GM19193 (cell line): ENCODE data around the gene TYW1B.

Experiments
- POLR2A ChIP-seq: IDR thresholded peaks from 4 replicates; pipeline ENCODE4 v1.6.1; 2011; ENCODE audit not compliant: insufficient read depth, insufficient read length; ENCODE audit errors: extremely low read depth

The TYW1B gene, protein sequence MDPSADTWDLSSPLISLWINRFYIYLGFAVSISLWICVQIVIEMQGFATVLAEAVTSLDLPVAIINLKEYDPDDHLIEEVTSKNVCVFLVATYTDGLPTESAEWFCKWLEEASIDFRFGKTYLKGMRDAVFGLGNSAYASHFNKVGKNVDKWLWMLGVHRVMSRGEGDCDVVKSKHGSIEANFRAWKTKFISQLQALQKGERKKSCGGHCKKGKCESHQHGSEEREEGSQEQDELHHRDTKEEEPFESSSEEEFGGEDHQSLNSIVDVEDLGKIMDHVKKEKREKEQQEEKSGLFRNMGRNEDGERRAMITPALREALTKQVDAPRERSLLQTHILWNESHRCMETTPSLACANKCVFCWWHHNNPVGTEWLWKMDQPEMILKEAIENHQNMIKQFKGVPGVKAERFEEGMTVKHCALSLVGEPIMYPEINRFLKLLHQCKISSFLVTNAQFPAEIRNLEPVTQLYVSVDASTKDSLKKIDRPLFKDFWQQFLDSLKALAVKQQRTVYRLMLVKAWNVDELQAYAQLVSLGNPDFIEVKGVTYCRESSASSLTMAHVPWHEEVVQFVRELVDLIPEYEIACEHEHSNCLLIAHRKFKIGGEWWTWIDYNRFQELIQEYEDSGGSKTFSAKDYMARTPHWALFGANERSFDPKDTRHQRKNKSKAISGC

DNA sequence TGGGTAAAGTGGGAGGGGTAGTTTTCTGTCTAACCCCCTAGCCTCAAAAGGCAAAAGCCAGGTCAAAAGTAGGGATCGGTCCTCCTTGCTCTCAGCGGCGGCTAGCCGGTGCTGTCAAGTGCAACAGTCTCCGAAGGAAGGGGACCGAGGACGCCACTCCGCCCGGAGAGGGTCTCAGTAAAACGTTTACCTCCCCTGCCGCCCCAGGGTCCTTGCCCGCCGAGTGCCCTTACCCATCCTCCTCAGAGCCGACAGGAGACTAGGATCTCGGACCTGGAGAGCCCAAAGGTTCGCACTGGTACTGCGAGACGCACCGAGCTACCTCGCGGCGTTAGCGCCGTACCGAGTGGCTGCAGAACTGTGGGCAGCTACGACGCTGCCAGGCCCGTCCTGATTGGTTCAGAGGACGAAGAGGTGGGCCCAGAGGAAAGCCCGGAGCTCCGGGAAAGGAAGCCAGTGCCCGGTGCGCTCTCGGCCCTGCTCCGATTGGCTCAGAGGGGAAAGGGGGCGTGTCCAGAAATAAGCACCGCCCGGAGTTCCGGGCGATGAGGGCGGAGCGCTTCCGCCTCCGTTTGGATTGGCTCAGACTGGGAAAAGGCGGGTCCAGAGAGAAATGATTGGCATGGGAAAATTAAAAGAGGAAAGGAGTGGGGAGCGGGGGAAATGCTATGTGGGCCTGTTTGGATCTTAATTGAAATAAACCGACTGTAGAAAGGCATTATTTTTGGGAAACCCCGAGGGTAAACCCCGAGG is at the start of gene TYW1B:
TSS of gene TYW1B (minus strand) at position 362 of the 753 bp plus-strand sequence. CDS start at position 237, 125 bp downstream.
- TF ChIP-seq POLR2A: peak; percentile 89

DNA sequence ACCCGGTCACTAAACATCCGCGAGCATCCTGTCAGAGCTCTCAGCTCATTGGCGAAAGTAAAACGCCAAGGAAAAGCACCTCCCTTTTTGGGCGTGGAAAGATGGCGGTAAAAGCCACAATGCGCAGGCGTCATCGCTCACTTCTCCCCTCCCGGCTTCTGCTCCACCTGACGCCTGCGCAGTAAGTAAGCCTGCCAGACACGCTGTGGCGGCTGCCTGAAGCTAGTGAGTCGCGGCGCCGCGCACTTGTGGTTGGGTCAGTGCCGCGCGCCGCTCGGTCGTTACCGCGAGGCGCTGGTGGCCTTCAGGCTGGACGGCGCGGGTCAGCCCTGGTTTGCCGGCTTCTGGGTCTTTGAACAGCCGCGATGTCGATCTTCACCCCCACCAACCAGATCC is 1.3 kb upstream of the TYW1B start:
- peak; percentile 76 for TF ChIP-seq POLR2A

DNA sequence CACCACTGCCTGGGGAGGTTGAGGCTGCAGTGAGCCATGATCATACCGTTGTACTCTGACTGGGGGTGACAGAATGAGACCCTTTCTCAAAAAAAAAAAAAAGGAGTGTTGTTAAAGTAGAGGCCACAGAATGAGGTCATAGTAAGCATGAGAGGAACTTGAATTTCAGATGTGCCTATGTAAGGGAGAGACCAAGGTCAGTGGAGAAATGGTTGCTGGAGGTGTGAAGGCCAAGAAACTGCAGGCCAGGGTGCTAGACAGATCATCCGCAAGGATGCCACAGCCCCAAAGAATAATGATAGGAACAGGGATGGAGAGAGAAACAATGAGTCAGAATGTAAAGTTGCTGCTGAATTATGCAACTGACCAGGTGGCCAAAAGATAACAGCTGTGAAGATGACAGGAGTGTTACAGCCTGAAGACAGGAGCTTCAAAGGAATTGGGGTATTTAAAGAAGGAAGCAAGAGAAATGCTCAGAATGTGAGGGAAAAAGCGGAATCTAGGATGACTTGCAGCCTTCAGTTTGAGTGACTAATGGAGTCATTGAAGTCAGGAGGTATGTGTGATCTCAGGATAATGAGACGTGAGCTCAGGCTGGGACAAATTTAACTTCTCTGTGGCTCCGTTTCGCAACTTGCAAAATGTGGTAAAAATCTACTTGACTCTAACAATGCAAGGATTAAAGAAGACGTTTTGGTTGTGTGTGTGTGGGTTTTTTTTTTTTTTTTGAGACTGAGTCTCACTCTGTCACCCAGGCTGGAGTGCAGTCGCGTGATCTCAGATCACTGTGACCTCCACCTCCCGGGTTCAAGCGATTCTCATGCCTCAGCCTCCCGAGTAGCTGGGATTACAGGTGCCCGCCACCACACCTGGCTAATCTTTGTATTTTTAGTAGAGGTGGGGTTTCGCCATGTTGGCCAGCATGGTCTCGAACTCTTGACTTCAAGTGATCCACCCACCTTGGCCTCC is 22.2 kb downstream of the TYW1B start:
- no peak for TF ChIP-seq POLR2A

DNA sequence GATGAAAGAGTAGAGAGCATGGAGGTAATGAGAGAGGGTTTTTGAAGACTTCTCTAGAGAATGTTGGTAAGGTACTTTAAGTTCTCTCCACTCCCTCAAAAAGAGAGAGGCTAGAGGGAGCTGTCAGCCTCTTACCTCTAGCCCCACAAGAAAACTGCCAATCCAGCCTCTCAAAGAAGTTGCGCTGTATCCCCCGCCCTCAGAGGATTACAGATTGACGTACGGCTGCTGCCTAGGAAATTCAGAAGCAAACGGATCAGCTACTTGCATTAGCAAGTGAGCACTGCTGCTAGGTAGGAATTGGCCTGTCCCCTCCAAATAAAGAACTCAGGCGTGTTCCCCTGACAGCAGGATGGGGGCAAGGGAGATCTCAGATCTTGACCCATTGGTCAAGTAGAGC is 34.2 kb downstream of the TYW1B start:
- TF ChIP-seq POLR2A: no peak

DNA sequence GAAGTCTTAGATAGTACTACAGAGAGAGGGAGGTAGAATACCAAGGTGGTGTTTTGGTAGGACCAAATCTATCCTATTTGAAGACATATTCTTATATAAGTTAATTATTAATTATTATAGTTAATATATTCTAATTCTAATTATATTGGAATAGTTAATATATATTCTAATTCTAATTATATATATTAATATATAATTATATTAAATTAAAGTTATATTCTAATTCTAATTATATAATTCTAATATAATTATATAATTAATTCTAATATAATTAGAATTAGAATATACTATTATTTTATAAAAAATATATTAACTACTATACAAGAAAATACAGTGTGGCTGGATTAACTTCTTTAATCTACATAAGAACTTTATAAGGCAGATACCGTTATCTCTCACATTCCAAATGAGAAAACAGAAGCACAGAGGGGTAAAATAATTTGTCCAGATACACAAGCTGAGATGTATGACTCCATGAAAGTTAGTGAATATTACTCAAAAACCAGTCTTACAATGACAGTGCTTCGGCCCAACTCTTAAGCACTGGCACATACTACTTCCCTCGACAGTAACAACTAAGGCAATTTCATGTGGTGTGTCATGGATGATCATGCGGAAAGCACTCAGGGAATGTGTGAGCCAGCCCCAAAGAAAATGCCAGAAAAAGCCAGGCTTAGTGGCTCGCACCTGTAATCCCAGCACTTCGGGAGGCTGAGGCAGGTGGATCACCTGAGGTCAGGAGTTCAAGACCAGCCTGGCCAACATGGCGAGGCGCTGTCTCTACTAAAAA is 42.6 kb downstream of the TYW1B start:
- no peak for TF ChIP-seq POLR2A

DNA sequence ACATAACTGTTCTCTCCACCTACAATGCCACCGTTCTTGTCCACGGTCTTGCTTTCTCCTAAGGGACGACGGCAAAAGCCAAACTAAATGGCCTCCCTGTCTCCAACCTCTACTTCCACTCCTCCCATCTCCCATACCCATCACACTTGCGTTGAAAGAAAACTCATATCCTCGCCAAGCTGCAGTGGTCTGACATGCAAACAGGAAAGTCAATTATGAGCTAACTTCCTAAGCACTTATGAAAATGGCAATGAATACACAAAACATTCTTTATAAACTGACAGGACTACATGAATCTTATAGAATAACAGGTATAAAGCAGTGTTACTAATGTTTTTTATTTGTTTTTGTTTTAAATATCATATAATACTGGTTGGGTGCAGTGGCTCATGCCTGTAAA is 46.4 kb downstream of the TYW1B start:
- TF ChIP-seq POLR2A: no peak

DNA sequence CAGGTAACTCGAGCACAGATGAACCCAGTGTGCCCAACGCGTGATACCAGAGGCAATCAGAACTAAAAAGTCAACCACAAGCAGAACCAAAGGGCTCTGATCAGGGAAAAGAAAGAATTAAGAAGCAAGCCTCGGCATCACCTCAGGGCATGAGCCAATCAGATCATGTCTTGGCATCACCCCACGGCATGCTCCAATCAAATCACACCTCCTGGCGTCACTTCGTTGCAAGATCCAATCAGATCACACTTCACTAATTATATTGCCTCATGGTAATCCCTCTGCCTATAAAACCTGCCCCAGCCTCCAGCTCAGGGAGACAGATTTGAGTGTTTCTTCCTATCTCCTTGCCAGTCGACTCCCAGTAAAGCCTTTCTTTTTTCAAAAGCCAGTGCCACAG is 46.8 kb downstream of the TYW1B start:
- no peak for TF ChIP-seq POLR2A

DNA sequence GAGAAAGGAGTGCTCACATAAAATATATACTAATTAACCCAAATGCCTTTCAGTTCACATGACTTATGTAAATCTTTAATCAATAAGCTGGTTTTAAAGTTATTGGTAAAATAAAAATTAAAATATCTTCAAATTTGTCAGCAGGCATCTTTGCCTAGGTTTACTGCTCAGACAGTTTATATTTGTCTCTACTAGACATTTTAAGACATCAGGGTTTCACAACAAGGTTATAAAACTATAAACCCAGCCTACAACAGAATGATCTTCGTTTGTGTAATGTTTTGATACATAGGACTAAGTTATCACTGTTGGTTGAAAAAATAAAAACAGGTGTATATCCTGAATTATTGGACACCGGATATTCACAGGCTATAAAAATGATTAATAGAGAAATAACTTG is 67.4 kb downstream of the TYW1B start:
- no peak for TF ChIP-seq POLR2A

DNA sequence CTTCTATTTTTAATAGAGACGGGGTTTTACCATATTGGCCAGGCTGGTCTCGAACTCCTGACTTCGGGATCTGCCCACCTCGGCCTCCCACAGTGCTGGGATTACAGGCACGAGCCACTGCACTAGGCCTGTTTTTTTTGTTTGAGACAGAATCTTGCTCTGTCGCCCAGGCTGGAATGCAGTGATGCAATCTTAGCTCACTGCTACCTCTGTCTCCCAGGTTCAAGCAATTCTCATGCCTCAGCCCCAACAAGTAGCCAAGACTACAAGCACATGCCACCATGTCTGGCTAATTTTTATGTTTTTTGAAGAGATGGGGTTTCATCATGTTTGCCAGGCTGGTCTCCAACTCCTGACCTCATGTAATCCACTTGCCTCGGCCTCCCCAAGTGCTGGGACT is 73.7 kb downstream of the TYW1B start:
- no peak for TF ChIP-seq POLR2A

DNA sequence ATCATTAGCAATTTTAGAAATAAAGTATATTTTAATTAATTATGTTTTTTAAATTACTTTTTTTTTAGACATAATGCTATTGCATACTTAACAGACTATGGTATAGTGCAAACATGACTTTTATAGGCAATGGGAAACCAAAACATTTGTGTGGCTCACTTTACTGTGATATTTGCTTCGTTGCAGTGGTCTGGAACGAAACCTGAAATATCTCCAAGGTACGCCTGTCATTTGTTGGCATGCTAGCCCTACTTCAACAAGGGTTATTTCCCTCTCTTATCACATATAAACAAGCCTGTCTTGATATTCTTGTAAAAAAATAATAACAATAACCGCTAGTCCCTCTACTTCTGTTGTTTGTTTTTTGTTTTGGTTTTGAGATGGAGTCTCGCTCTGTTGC is 74.2 kb downstream of the TYW1B start:
- TF ChIP-seq POLR2A: no peak

DNA sequence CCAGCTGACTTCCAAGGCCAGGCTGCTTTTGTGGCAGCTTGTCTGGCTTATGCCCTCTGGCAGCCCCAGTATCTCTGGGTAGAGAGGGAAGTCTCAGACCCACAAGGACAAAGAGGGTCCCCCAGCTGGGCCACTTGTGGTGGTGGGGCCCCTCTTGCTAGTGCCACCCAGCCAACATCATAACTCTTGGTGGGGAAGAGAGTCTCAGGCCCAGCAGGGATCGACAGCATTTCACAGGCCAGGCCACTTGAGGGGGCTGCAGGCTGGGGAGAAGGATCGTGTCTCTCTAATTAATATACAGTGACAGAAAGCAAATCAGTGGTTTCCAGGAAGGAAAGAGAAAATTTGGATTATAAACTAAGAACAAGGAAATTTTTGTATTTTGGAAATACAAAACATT is 76.0 kb downstream of the TYW1B start:
- TF ChIP-seq POLR2A: no peak

DNA sequence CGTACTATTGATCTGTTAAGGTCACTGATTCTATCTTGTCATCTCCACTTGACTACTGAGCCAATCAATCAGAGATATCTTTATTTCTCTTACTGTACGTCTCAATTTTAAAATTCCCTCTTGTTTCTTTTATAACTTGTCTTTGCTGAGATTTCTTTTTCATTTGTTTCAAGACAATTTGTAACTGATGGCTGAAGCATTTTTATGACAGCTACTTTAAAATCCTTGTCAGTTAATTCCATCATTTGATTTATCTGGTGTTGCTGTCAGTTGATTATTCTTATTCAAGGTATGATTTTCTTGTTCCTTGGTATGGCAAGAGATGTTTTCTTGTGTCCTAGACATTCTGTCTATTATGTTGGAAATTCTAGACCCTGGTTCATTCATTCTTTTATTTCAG is 76.6 kb downstream of the TYW1B start:
- TF ChIP-seq POLR2A: no peak

DNA sequence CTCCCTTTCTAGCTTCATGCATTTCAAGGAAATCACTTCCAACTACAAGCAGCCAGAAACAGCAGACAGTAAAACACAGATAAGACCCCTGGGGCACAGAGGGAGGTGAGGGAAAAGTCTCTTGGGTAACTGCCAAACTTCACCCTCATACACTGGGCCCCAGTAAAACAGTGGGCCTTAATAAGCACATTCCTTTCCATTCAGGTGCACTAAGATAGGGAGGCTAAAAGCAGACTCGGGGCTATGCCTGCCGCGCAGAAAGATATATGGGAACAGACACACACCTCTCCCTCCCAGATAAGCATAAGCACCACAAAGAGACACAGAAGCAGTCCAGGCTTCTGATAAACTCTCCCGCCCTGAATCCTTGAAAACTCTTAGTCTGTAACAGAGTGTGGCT is 117.0 kb downstream of the TYW1B start:
- TF ChIP-seq POLR2A: no peak

DNA sequence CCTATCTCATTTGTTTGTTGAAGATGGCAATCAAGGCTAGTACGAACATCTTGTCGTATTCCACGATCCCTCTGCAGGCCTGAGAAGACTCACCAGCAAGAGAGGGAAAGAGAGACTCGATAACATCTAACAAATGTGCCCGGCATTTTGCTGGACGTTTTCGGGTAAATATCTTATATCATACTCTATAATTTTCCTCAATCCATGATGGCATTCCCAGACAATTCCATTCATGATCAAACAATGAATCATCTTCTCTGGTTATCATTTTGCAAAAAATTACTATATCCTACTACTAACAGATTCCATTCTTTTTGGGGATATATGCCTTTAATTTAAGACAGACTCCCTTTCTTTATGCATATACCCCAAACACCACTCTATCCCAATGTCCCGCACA is 118.1 kb downstream of the TYW1B start:
- TF ChIP-seq POLR2A: no peak

DNA sequence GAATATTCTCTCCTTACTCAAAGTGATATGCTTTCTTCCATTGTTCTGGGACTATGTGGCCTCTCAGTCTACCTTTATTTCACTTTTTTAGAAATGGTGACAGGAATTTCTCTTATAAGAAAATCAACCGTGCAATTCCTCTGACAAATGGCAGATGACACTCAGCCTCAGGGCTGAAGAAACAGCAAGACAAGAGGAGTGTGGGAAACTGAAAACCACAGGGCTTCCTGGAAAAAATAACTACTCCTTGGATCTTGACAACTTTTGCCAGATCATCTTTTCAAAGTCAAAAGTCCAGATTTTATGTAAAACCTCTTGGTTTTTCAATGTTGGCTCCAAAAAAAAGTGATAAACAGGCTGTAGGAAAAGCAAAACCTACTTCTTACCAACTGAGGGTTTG is 121.5 kb downstream of the TYW1B start:
- no peak for TF ChIP-seq POLR2A

DNA sequence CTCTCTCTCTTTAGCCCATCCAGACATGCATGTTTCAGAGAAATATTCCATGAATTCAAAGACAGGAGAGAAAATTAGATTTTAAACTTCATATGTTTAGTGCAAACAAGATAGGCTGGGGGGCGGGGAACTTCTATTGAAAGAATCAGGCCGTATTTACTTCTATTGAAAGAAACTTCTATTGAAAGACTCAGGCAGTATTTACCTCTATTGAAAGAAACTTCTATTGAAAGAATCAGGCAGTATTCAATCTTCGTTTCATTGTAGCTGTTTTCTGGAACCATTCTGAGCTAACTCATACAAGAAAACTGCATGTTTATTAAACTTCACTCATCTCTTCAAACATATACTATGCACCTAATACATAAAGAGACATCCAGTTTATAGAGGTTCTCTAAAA is 123.1 kb downstream of the TYW1B start:
- no peak for TF ChIP-seq POLR2A
